GM19452 (cell line): ENCODE data around the gene IFIT3.

ENCODE experiments used
- ATAC-seq: cut with Tn5 transposase; IDR thresholded peaks from one replicate; pipeline ENCODE4 v1.9.1; 2021; ENCODE audit not compliant: unreplicated experiment

Gene IFIT3

DNA sequence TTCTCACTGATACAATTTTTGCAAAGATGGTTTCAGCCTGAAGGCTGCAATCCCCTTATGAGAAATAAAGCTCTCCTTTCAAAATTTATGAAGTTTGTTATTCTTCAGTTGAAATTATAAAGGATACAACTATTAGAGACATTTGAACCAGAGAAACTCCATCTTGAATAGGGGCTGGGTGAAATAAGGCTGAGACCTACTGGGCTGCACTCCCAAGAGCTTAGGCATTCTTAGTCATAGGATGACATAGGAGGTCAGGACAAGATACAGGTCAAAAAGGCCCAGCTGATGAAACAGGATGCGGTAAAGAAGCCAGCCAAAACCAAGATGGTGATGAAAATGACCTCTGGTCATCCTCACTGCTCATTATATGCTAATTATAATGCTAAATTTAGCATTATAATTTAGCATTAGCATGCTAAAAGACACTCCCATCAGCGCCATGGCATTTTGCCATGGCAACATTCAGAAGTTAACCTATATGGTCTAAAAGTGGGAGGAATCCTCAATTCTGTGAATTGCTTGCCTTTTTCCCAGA, 27.7 kb downstream of the IFIT3 start:
- ATAC-seq: no peak

DNA sequence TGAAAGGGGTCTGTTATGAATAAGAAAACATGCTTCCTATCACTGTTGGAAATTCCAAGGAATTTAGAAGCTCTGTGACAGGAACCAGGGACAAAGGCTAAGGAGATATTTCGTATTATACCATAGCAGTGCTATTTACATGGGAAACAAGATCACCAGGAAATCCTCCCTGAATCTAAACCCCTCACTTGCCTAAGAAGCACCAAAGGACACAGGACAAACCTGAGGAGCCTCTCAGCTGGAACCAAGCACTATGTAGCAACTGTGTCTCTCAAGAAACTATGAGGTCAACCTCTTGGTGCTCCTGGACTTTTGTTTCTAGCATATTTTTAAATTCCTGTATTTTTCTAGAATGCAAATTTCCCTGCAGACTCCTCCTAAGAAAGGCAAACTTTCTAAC, 29.3 kb downstream of the IFIT3 start:
- ATAC-seq: no peak

DNA sequence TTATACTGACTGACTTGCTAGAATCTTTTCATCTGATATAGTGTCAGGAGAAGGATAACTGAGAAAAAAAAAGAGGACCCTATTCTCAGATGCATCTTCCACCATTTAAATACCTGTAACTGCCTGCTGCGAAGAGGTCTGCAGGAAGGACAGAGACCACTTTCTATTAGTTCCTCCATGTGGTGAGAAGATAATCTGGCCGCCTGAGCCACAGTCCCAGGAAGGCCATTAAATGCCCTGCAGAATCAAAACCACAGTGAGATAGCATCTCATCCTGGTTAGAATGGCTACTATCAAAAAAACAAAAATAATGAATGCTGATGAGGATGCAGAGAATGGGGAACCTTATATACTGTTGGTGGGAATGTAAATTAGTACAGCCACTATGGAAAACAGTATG, 30.2 kb downstream of the IFIT3 start:
- no peak for ATAC-seq

DNA sequence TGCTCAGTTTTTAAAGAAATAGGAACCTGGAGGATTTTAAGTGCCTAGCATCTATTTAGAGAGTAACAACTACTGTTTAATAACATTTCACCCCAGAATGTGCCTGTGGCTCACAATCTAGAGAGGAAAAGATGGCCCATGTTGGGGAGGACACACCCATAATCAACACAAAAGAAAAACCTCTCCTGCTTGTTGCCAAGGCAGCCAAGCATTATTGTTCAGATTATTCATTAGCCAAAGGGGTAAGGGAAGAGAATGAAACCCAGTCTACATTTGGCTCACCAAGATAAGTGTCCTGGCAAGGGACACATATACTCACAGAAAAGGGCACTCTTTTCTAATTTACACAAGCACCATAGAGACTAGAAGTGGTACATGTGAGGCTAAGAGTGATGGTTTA, 32.4 kb downstream of the IFIT3 start:
- ATAC-seq: no peak

DNA sequence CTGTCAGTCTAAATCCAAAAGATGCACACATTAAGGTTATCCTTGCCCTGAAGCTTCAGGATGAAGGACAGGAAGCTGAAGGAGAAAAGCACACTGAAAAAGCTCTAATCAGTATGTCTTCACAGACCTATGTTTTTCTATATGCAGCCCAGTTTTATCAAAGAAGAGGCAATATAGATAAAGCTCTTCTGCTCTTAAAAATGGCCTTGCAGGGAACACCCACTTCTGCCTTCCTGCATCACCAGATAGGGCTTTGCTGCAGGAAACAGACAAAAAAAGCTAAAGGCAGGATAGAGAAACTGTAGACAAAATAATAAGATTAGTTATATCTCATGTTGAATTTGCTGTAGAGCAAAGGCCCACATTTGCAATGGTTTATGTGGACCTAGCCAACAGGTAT, 35.1 kb downstream of the IFIT3 start:
- ATAC-seq: no peak

DNA sequence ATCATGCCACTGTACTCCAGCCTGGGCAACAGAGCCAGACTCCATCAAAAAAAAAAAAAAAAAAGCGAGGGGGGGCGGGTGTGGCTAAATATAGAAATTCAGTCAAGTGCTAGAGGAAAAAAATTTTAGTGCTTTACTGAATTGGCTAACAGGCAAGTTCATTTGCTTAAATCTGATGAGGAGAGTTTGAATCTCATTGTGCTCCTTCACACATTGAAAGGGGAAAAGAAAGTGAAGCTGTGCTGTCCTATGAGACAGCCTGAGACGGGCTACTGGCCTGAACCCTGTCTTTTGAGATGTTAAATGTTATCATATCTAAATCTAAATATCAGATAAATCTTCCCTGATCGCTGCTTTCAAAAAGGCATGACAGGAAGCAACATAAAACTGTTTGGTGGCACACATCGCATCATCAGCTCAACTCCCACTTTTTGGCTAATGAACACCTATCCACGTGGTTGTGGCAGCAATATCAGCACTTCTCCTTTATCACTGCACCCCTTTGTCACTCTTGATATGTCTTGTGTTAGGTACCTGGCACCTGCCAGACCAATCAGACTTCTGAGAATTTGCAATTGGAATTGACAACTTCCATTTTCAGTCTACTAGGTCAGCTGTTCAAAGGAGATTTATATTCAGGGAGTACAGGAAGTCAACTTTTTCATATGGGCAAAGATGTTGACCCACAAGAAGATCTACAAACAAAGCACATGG, 36.1 kb downstream of the IFIT3 start:
- peak; percentile 39 for ATAC-seq

DNA sequence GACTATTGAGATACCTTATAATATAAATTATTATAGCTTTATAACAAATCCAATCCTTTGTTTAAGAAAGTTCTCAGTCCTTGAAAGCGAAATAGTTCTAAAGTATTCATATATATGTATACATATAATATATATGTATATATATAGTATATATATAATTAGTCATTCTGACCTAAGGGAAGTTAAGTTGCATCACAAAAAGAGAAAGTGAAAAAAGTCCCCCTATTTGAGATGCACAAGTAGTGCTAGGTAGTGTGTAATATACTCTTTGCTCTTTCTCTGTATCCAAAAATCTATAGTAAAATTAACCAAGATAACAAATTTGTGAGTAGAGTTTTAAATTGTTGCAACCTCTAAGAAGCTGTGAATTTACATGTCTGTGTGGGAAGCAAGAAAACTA, 36.7 kb downstream of the IFIT3 start:
- no peak for ATAC-seq

DNA sequence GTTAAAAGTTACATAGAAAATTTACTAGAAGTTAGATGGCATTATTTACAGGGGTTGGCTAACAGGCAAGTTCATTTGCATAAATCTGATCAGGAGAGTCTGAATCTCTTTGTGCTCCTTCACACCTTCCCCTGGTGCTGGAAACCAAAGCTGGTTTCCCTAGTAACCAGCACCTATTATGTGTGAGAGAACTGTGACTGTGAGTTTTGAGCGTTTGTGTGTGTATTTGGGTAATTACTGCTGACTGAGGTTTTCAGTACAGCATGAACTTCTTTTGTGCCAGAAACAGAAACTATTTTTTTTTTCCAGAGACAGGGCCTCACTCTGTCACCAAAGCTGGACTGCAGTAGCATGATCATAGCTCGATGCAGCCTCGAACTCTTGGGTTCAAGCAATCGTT, 39.7 kb downstream of the IFIT3 start:
- ATAC-seq: peak; percentile 83

DNA sequence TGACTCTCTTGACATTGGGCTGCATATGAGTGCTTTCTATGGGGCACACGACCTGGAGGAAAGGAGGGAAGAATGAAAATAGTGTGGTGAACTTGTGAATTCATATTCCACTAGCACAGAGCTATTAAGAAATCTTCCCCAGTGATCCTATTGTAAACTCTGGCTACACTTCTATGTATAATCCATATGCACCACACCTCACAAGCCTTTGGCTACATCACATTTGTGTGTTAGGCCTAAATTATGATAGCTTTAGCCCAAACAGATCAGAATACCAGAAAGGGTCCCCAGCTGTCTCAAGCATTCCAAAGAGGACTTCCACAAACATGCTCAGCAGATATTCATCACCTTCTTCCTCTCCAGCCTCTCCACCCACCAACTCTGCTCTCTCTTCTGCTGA, 40.3 kb downstream of the IFIT3 start:
- no peak for ATAC-seq

DNA sequence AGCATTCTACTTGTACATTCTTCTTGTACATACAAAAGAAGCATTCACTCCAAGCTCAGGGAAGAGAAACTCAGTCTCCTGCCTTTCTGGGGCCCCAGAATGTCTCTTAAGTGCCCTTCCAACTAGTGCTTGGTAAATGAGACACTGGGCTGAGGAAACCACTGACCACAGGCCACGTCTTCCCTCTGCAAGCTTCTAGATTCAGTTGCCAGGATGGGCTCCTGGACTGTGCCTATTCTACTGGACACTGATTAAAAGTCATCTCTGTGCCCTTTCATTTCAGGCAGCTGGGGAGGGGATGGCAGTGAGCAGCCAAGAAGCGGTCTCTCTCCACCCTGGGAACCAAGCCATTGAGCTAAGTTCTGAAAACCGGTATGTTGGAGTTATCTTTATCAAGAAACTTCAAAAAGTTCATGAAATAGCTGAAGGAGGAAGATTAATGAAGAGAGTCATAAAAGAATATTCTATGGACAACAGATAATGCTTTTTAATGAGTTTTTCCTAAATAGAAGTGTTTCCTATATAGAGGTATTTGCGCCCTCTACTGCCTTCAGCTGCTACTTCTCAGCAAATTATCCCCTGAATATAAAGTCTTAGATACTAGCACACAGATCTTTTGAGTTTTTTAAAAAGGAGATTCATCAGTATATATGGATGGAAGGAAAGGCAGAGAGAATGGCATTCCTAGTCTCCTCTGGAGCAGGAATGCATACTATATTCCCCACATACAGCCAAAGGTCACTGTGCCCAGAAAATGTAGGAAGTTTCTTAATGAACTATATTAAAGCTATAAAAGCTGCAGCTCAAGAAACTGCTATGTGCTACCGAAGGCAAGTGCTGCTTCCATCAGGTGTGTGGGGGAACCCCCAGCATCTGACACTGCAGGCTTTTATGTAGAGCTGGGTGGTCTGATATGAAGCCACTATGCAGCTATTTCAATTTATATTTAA, 41.6 kb downstream of the IFIT3 start:
- no peak for ATAC-seq

DNA sequence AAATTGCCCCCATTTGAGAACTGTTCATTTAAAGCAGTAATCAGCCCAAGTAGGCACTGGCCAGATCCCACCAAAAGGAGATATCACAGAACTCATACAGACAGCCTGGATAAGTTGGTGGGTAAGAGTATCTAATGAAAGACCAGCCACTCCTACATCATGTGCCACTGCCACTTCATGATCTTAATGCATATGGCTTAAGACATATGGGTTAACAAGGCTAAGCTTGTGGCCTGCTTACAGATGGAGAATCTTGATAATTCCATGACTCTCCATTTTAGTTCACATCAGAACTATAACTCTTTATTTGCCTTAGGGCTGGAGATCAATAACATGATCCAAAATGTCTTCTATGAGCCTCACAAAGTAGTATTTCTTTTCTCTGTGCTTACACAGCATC, 43.3 kb downstream of the IFIT3 start:
- no peak for ATAC-seq

DNA sequence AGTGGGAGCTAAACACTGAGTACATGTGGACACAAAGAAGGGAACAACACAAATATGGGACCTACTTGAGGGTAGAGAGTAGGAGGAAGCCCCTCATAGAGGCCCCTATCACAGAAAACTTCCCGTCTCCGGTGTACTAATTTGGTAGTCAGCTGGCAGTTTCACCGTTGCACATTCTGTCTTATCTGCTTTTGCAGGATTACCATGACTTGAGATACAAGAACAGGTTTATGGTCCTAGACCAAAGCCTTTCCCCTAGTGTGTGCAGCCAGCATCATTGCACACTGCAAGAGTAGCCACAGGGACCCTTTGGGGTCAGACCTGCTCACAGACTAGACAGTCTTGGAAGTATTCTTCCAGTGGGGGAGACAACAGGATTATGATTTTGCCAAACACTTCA, 44.2 kb downstream of the IFIT3 start:
- no peak for ATAC-seq

DNA sequence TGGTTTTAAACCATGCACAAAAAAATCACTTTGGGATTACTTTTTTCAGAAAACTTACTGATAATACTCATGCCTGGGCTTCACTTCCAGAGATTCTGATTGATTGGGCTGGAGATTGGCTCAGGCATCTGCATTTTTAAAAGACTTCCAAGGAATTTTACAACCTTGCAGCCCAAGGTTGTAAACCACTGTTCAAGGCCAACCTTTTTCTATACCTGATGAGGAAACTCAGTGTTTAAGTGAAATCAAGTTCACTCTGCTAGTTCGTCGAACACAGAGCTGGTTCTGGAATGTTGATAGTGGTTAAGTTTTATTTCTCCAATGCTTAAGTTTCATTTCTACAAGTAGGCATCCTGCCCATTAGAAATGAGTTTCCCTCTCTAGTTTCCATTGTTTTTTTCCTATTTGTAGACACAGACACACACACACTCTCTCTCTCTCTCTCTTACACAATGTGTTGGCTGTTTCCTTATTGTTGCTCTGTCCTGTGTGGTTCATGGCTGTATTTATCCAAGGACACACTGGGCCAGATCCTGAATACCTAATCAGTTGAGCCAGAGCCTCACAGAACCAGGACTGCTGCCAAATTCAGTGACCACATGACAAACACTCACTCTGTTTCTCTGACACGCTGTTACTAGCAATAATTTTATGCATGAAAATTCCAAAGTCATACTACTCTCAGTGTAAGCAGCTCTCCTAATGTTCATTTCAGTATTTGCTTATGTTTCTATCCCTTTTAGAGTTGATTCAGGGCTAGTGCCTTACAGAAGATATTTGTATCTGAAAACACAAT, 46.3 kb downstream of the IFIT3 start:
- ATAC-seq: no peak

DNA sequence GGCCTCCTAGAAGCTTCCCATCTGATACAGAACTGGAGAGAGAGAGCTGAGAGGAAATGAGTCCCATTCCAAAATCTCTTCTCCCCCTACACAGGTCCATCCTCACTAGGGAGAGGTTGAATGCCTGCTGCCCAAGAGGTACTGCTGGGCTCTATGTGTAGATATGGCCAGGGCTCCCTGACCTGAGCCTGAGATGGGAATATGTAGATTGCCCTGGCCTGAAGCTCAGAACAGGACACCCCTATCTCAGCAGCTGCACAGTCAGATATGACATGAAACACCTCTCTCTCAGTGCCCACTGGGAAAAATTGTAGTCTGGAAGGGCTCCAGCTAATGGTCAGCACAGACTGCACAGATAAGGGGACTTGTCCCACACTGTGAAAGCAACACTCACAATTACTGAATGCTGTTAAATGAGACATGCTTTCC, 46.9 kb downstream of the IFIT3 start:
- ATAC-seq: no peak

DNA sequence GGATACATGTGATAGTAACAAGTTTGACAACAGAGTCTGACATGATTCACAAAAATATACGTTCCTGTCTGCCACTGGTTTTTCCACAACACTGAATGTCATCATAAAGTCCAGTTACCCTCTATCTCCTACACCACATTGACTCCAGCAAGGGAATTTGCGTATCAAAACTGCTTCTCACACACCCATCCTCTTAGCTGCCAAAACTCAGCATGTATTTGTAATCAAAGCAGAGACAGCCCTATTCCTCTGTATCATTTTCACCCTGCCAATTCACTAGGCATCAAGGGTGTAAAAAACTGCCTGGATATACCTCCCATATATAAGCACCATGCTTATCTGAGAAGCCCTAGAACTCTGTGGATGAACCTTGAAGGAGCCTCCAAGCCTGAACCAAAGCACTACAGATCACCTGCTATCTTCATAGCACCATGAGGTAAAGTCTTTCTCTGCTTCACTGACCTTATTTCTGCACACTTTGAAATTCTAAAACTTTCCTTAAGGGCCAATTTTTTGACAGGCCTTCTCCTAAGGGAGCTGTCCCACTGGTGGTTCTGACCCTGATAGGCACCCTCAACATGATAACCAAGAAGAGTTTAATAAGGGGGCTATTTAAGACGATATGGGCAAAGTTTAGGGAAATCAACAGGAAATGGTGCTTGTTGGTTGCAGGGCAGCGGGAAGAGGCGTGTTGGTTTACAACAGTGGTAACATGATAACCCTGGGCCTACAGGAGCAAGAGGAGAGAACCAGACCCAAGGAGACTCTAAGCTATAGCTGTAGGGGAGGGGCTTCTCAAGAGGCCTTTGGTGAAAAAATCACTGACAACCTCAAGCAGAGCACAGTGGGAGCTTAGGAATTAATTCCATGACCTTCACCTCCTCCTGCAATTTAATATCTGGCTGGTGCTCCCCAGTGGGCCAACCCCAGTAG, 50.2 kb downstream of the IFIT3 start, which contains the start of gene IFIT1B:
Gene IFIT1B, plus strand, starts transcription at position 352 of the 933 bp plus-strand sequence. Its CDS starts 80 bp downstream, at position 432.
- ATAC-seq: no peak

DNA sequence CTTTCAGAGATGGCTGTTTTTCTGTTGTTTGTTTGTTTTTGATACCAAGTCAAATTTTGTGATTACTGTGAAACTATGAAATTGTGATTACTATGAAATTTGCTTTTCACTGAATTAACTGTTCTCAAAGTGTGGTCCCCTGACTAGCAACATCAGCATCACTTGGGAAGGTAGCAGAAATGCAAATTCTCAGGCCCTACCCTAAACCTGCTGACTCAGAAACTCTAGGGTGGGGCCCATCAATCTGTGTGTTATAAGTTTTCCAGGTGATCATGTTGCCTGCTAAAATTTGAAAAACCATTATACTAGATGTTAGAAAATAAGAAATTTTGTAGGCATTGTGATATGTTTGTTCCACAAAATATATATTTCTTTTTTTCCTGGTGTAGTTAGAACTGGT, 51.3 kb downstream of the IFIT3 start:
- ATAC-seq: no peak

DNA sequence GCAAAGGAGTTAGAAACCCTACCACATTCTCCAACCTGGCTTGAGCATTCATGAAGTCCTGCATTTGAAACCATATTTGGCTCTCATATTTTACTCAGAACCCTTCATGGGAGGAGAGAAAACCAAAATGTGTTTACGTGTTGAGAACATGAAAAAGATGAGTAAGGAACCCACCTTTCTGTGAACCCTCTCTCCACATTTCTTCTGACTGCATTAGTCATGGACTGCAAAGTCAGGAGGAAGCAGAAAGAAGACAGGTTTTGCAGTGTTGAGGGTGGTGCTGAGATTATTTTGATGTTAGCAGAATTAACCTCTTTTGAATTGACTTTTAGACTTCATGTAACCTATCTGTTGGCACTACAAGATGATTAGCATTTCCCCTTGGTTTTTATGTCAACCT, 55.0 kb downstream of the IFIT3 start:
- no peak for ATAC-seq

DNA sequence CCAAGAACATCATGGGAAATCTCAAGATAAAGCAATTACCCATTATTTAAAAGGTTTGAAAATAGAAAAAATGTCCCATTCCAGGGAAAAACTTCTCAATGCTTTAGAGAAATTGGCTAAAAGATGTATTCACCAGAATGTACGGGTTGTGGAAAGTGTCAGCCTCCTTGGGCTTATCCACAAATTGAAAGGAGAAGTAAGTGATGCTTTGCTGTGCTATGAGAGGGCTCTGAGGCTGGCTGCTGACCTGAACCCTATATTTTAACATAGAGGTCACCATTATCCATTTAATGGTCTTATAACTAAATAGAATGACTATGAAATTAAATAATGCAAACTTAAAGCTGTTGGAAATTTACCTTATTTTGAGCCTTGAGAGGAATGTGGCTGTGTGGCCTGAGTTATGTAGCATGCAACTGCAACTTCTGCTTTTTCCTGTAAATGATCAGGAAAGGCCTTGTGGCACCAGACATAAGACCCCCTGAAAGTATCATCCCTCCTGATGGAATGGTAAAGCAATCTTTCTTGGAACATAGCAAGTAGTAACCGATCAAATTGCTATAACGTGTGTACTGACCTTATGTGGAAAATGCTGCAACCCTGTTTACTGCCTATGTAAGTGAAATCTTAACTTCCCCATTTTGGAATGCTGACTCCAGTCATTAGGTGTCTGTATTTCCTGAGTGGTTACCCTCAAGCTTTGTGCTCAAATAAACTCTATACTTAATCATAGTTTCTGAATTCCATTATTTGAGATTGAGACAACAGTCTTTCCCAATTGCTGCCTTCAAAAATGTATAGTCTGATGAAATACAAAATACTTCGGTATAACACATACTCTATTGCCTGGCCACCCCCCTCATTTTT, 56.9 kb downstream of the IFIT3 start:
- no peak for ATAC-seq

DNA sequence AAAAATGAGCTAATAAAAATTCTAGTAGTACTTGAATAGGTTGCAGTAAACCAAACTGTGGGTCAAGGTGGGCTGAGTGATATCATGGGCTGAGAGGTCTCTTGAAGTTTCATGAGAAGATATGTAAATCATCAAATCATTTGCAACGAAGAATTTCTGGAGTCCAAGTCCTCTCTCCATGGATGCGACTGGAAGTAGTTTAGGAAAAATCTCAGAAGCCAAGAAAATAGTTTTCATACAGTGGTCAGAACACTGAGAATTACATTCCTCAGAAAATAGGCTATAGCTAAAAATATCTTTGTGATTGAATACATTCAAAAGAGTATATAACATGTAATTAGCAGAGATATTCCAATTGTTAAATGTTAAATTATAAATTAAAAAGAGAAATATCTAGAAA, 61.0 kb downstream of the IFIT3 start:
- no peak for ATAC-seq
